ENCODE data around the gene GPR156.

DNA sequence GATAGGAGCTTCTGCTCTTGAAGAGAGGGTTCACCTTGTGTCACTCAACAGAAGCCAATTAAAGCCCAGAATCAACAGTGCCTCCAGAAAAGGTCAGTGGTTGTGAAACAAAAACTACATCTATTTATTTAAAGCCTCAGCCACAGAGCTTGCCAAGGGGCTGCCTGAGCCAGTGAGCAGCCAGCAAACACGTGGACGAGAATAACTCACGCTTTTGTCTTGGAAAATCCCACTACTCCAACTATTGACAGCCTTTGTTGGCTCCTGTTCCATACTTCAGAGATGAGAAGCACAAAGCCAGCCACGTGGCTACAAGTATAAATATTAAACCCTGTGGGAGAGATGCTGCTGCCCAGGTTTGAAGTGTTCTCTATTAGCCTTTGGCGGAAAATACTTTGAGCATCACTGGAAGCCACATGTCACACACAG, 10.3 kb downstream of the GPR156 start:
- TF ChIP-seq POLR2A (IDR thresholded peaks at IDR 0.05): no peak
- TF ChIP-seq, protein P1, sequence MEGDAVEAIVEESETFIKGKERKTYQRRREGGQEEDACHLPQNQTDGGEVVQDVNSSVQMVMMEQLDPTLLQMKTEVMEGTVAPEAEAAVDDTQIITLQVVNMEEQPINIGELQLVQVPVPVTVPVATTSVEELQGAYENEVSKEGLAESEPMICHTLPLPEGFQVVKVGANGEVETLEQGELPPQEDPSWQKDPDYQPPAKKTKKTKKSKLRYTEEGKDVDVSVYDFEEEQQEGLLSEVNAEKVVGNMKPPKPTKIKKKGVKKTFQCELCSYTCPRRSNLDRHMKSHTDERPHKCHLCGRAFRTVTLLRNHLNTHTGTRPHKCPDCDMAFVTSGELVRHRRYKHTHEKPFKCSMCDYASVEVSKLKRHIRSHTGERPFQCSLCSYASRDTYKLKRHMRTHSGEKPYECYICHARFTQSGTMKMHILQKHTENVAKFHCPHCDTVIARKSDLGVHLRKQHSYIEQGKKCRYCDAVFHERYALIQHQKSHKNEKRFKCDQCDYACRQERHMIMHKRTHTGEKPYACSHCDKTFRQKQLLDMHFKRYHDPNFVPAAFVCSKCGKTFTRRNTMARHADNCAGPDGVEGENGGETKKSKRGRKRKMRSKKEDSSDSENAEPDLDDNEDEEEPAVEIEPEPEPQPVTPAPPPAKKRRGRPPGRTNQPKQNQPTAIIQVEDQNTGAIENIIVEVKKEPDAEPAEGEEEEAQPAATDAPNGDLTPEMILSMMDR (IDR thresholded peaks at IDR 0.05): no peak

All from adrenal gland (tissue), 5 donors.